Activated CD4-positive, alpha-beta T cell treated with anti-CD3 and anti-CD28 coated beads, Interleukin-2, amount 50 U/mL, for 48 hours (primary cell): ENCODE data around the gene NRIP2.
"Not testable (repeated sequence)": the region's sequence is repeated elsewhere in the genome, so short reads cannot be mapped to it uniquely, and the experiment has no call there.

Experiments used
- DNase-seq, 2 experiments: peaks; one replicate each; pipeline ENCODE4 v3.0.0-alpha.2; 2020

The NRIP2 gene, protein sequence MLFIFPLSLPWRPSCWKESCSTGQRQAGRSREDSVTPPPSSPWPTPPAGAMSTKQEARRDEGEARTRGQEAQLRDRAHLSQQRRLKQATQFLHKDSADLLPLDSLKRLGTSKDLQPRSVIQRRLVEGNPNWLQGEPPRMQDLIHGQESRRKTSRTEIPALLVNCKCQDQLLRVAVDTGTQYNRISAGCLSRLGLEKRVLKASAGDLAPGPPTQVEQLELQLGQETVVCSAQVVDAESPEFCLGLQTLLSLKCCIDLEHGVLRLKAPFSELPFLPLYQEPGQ

DNA sequence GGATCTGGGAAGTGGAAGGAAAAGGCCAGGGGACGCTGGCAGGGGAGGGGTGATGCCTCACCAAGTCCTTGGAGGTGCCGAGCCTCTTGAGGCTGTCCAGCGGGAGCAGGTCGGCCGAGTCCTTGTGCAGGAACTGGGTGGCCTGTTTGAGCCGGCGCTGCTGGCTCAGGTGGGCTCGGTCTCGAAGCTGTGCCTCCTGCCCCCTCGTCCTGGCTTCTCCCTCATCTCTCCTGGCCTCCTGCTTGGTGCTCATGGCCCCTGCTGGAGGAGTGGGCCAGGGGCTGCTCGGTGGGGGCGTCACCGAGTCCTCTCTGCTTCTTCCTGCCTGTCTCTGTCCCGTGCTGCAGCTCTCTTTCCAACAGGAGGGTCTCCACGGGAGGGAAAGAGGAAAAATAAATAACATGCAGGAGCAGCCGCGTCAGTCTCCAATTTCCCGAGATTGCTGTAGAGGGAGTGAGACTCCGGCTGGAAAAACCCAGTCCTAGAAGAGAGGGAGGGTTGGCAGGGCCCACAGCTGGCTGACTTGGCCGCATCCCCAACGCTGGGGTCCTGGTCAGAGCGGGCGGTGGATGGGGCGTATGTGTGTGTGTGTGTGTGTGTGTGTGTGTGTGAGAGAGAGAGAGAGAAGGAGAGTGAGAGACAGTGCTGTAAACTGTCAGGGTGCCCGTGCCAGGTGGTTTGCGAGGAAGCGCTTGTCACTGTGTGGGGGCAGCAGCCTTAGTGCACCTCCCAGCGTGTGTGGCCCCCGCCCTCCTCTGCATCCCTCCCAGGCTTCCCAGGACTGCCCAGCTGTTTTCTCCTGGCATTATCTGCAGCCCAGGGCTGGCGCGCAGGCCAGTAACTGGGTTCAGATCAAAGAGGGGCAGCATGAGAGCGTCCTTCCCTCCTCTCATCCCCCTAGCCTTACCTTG, at the start of gene NRIP2:
NRIP2 (minus strand) TSS at position 455 of the 911 bp plus-strand sequence; CDS start at position 403, 52 bp downstream.
- DNase-seq, result no peak

DNA sequence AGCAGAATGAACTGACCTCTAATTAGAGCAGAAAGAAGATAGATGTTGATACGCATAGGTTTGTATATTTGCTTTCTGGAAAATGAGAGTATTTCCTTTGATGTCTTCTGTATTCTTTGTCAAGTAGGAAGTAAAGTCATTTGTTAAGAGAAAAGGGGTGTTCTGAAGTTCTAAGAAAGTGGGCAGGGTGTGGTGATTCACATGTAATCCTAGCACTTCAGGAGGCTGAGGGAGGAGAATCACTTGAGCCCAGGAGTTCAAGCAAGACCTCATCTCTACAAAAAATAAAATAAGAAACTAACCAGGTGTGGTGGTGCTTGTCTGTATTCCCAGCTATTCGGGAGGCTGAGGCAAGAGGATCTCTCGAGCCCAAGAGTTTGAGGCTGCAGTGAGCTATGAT, 45.0 kb upstream of the NRIP2 start:
- DNase-seq, result no peak

DNA sequence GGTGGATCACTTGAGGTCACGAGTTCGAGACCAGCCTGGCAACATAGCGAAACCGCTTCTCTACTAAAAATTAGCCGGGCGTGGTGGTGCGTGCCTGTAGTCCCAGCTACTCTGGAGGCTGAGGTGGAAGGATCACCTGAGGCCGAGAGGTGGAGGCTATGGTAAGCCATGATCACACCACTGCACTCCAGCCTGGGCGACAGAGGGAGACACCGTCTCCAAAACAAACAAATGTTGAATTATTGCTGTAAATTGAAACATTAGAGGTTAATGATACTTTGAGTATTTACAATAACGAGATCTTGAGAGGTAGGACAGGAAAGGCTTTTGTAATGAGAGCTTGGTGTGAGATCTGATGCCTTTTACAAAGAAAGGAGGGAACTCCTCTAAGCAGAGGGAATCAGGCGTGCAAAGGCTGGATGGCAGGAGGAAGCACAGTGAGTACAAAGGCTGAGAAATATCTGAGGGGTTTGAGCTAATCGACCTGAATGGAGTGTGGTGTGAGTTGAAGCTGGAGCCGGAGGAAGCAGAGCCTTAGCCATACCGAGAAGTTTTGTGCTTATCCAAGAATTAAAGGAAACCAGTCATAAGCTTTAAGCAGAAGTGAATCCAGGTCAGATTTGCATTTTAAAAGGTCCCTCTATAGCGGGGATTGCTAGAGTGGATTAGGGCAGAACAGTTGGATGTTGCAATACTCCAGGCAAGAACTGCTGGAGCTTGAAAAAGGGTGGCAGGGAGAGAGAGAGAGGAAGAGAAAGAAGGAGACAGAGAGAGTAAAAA, 43.3 kb upstream of the NRIP2 start:
- DNase-seq, result peak in 1 of 2 experiments; percentile 16

DNA sequence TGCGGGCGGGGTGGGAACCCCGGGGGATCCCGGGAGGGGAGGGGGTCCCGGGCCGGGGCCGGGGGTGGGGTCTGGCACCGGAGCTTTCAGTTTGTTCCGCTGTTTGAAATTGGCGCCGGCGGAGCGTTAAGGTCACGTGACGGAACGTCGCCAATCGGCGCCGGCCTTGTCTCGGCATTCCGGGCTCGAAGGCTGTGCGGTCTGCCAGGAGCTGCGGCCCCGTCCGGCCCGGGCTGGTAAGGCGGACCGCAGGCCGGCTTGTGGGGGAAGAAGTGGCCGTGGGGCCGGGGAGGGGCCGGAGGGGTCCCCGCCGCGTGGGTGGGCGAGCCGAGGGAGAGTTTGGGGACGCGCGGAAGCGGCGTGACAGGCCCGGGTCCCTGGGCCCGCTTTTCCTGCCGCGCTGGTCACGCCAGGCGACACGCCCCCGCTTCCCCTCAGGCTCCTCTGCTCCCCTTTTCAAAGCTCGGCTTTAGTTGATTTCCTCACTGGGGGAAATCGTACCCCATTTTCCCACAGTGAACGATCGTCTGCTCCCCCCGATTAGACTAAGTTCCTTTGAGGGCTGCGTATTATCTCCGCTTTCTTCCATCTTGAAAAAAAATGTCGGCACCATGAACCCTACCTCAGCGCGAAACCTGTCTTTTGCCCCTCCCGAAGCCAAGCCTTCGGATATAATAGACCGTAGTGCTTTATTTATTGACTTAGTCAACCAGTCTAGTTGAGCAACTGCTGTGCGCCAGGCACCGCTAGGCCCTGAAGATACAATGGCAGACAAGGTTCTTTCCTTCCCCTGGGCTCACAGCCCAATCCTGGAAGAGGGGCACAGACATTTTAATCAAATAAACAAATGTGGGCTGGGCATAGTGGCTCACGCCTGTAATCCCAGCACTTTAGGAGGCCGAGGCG, 42.5 kb upstream of the NRIP2 start, which contains the start of the genes FOXM1 and RHNO1:
FOXM1 (minus strand) TSS at position 128 of the 906 bp plus-strand sequence. CDS start 2,696 bp downstream, outside the sequence.
RHNO1 (plus strand) TSS at position 177 of the 906 bp plus-strand sequence. CDS start 8,144 bp downstream, outside the sequence.
- peak; percentile 88 to 89 for DNase-seq

DNA sequence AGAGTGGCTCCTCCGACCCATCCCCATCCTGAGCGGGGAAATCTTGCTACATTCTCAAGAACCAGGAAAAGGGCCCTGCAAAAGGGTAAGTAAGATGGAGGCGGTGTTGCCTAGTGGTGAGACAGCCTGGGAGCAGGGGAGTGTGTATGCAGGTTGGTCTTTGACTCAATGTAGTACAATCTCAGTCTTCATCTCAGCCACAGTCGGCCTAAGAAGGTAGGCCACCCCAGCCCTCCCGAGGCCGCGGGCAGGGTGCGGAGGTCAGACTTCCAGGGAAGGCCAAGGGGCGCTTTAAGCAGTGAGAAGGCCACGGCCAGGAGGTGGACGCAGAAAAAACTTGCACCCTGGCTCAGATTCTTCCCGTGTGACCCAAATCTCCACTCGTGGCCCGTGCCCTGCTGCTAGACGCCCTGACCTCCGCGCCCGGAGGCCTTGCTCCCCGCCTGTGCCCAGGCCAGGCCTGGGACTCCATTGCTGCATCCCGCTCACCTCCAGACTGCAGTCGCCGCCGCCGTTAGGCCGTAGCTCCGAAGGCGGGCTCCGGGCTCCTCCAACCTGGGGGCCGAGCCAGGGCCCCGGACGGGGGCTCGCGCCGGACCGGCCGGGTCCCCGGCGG, 41.7 kb upstream of the NRIP2 start:
- peak; percentile 37 to 54 for DNase-seq

DNA sequence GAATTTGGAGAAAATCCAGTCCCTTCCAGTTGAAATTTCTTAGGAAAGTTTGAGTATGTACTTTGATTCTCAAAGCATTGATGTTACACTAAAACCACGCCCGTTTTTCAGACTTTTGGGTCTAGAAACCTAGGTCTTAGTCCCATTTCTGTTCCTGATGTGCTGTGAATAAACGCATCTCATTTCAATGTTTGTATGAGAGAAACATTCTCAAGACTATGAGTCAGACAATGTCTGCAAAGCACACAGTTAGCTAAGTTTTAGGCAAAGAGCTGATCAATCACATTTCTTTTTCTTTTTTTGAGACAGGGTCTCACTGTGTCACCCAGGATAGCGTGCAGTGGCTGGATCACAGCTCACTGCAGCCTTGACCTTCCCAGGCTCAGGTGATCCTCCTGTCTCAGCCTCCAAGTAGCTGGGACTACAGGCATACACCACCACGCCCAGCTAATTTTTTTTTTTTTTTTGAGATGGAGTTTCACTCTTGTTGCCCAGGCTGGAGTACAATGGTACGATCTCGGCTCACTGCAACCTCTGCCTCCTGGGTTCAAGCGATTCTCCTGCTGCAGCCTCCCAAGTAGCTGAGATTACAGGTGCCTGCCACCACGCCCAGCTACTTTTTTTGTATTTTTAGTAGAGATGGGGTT, 34.3 kb upstream of the NRIP2 start:
- not testable (repeated sequence) for DNase-seq

DNA sequence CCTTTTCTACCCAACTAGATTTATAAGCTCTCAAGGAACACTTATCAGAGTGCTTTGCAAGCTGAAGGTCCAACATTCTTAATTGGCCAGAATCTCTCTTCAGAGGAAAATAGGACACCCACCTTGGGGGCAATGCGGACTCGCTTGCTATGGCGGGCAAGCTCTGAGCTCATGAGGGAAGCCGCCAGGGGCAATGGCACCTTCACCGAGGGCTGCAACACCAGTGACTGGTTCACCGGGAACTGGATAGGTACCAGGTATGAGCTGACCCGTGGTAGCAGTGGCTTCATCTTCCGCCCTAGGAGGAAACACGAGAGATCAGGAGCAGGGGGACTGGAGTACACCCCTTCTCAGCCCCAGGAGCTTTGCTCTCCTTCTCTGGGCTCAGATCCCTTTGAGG, 29.4 kb upstream of the NRIP2 start:
- no peak for DNase-seq

DNA sequence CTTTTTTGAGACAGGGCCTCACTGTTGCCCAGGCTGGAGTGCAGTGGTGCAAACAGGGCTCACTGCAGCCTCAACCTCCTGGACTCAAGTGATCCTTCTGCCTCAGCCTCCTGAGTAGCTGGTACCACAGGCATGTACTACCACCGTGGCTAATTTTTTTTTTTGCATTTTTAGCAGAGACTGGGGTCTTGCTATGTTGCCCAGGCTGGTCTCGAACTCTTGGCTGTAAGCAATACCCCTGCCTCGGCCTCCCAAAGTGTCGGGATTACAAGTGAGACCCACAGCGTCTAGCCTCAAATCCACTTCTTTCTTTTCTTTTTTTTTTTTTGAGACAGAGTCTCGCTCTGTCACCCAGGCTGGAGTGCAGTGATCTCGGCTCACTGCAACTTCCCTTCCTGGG, 28.6 kb upstream of the NRIP2 start:
- DNase-seq, result not testable (repeated sequence)

DNA sequence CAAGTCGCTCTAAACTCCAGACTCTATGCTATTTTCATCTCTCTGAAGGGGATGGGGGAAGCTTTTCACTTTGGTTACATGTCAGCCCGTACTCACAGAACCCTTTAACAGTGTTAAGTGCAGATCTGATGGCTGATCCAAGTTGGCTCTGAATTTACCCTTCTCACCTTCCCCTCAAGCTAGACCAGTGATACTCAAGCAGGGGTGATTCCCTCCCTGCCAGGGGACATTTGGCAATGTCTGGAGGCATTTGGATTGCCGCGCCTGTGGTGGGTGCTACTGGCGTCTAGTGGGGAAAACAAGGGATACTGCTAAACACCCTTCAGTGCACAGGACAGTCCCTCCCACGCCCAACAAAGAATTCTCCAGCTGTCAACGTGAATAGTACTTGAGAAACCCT, 28.0 kb upstream of the NRIP2 start:
- no peak for DNase-seq

DNA sequence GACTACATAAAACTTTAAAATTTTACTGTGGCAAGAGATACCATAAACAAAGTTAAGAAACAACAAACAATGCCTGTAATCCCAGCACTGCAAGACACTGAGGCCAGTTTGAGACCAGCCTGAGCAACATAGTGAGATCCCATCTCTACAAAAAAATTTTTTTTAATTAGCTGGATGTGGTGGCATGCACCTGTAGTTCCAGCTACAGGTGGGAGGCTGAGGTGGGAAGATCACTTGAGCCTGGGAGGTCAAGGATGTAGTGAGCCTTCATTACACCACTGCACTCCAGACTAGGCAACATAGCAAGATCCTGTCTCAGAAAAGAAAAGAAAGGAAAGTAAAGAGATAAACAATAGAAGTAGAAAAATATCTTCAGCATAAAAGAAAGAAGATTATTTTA, 25.3 kb upstream of the NRIP2 start:
- DNase-seq, result no peak

DNA sequence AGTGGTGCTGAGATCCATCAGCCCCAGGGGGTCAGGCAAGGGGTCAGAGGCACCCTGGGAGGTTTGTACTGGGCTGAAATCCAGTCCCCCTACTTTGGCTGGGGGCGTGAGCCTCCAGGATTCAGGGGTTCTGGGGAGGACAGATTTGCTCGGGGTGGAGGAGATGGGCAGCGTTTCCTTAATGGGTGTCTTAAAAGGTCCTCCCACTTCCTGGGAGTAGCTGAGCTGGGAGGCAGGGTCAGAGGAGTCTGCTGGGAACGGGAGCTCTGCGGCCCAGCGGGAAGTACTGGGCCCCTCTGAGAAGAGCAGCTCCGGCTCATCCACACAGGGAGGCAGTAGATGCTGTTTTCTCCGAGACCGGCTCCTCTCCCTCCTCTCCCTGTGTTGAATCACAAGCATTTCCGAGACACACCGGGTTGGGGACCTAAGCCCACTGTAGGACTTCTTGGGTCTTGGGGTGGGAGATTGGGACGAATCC, 24.1 kb upstream of the NRIP2 start:
- no peak for DNase-seq

DNA sequence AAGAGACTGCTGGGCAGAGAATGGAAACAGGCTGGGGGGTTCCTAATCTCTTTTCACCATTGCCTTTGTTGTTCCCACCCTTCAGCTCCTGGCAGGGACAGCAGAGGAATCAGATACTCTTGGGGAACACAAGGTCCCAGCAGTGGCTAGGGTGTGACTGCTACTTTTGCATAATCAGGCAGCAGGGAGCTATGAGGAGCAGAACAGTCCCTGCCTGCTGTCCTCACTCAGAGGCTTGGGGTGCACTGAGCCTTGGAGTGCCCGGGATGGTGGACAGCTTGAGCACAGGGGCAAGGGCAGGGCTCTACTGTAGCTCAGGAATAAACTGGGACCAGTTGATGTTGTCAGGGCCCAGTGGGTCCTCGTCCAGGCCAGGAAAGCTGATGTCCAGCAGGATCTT, 23.5 kb upstream of the NRIP2 start:
- no peak for DNase-seq

DNA sequence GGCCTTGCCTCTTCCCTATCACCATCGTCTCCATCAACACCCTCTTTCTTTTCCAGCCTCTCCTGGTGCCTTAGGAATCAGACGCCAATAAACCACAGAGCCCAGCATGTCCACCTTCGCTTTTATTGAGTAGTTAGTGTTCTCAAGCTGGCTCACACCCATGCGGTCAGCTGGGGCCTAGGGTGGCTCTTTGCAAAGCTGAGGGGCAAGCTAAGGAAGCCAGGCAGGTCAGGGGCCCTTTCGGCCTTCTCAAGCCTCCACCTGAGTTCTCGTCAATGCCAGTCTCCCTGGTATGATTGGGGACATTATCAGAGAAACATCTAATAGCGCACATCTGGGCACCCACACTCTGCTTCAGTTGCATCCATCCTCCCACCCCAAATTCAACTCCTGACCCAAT, 22.7 kb upstream of the NRIP2 start:
- no peak for DNase-seq

DNA sequence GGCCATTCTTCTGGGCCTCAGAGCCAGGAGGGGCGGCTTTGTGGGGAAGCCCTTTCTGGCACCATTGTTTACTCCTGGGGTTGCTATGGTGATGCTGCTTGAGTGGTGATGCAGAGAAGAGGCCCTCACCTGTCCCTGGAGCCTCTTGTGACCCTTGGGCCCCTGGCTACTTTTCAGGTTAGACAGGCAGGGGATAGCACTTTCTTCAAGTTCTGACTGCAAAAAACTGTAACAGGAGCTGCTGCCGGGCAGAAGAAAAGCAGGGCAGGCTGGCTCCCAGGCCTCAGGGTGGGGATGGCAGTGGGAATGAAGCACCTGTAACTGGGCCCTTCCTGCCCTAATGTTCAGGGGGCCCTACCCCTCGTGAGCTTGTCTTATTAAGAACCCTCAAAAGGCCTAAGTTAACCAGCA, 22.2 kb upstream of the NRIP2 start, which contains the start of gene TEX52:
TEX52 (minus strand) TSS at position 19 of the 411 bp plus-strand sequence; CDS start at position 6, 13 bp downstream.
- DNase-seq, result no peak

DNA sequence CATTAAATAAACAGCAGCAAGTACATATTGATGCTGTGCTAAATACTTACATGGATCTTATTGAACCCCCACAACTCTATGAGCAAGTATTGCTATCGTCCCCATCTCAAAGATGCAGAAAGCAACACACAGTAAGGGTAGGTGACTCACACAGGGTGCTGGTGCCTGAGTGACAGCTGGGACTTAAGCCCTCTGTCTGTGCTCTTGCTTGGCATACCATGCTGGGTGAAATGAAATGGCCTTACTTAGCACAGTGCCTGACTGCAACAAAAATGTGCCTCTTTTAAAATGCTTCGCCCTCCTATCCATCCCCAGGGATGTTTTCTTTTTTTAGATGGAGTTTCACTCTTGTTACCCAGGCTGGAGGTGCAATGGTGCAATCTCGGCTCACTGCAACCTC, 21.2 kb upstream of the NRIP2 start:
- DNase-seq, result no peak

DNA sequence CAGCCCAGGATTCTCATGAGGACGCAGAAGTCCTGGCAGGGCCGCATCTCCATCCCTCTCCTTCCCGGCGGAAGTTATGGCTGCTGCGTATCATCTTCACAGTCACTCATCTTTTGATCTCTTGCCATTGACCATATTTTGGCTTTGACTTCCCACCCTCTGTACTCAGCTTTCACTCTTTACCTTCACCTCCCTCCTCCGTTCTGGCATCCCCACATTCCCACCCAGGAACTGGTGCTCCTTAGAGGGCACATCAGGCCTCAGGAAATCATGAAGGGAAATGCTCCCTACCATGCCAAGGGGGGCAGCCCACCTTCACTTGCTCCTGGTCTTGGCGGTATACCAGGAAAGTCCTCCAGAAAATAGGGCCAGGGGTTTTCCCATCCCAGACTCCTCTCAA, 20.7 kb upstream of the NRIP2 start:
- DNase-seq, result no peak

DNA sequence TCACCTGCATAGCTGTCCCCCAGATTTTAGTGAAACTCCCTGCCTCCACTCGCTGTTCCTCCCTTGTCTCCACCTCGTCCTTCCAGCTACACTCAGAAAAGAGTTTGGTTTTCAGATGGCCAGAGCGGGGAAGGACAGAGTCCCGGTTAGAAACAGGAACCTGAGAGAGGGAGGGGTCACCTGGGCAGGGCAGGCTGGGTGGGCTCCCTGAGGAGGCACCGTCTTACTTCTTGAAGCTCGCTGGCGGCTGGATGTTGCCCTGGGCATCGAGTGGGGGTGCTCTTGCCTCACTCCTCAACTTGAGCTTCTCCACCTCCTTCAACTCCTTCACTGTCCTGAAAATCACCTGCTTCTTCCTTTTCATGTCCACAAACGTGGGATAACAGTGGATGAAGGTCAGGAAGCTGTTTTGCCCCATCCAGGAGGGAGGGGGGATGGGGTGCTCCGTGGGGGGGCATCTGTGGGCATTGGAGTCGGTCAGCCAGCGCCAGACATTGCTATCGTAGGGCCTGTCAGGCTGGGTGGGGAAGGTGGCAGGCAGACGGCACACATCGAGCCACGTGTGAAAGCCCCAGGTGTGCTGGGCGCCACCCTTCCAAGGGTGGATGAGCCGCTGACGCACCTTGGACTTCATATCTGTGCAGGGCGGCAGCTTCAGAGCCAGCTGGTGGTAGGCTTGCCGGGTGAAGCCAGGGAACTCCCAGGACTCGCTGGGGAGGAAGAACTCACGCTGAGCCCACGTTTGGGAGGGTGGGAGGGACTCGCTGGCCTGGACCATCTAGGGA, 20.0 kb upstream of the NRIP2 start:
- no peak for DNase-seq

DNA sequence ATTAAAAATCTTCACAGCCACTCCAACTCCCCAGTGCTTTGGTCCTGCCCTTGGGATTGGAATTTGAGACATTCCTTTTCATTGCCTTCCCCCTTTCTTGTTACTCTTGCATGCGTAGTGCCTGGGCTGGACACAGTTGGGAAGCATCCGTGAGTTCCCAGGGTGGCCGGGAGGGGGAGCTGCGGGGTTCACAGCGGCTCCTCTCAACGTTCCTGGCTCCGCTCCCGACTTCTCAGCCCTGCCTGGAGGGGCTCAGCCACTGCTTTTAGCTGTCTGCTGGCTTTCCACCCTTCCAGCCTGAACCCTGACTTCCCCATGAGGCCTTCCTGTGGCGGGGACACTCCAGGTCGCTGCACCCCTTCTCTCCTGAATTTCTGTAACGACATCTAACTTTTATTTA, 18.8 kb upstream of the NRIP2 start:
- DNase-seq, result peak; percentile 68 to 75

DNA sequence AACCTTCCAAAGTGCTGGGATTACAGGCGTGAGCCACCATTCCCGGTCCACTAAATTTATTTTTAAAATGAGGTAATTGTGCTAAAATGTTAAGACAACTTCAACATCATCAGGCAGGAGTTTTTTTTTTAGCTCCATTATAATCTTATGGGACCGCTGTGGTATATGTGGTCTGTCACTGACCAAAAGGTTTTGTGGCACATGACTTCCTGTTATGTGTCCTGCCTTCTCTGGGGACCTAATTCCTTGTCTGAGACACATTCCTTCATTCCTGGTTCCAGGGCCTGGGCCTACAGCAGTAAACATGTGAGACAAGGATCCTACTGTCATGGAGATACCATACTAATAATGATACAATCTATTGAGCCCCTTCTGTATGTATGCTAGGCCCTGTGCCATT, 17.1 kb upstream of the NRIP2 start:
- DNase-seq, result no peak

DNA sequence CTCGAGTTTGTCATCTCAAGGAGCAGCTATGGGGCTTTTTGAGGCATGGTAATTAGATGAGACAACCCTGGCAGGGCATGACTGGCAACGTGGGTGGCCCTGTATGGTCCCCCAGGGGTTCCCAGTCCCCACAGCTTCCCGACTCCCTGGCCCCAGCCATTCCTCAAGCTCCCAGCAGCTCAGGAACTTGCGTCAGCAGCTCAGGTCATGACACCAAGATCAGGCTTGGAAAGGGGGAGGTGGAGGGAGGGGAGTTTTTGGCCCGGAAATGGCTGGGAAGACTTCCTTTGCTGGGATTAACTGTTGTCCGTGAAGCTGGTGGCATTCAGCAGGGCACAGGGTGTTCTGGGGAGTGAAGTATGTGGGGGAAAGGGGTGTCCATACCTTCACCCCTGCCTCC, 10.4 kb upstream of the NRIP2 start:
- DNase-seq, result no peak
